Endothelial cell (in vitro differentiated cells): ENCODE data around the gene SMARCA2. TPM values are rescaled to one million over a fixed set of nuclear protein-coding genes. Genes with fewer than 3 reads are reported as not detected.
A peak's percentile ranks its signal among the peaks of the same experiment; 100 is the strongest.

Experiments used
- DNase-seq: peaks from one replicate; pipeline ENCODE4 v3.0.0; 2021; ENCODE audit warnings: low spot score
- H3K27ac Mint-ChIP-seq: one replicate; pipeline ENCODE4 v1.8.0; 2021; ENCODE audit warnings: mixed read lengths, inconsistent platforms; ENCODE audit not compliant: unreplicated experiment
- H3K27me3 Mint-ChIP-seq: one replicate; pipeline ENCODE4 v1.8.0; 2021; ENCODE audit warnings: mild to moderate bottlenecking, moderate library complexity, mixed read lengths, inconsistent platforms; ENCODE audit not compliant: unreplicated experiment
- H3K36me3 Mint-ChIP-seq: one replicate; pipeline ENCODE4 v1.8.0; 2021; ENCODE audit warnings: mild to moderate bottlenecking, low read depth, mixed read lengths, inconsistent platforms; ENCODE audit not compliant: unreplicated experiment
- H3K4me1 Mint-ChIP-seq: one replicate; pipeline ENCODE4 v1.8.0; 2021; ENCODE audit warnings: mild to moderate bottlenecking, mixed read lengths, inconsistent platforms; ENCODE audit not compliant: unreplicated experiment
- H3K4me3 Mint-ChIP-seq: one replicate; pipeline ENCODE4 v1.8.0; 2021; ENCODE audit warnings: mild to moderate bottlenecking, mixed read lengths, inconsistent platforms; ENCODE audit not compliant: unreplicated experiment
- H3K9me3 Mint-ChIP-seq: one replicate; pipeline ENCODE4 v1.8.0; 2021; ENCODE audit warnings: mixed read lengths, inconsistent platforms; ENCODE audit not compliant: unreplicated experiment
- long read RNA-seq: library from polyadenylated mRNA; unstranded; transcript quantifications from one replicate; pipeline ENCODE4 v2.0.0, GENCODE V29; 2020; ENCODE audit not compliant: unreplicated experiment
- total RNA-seq: library from RNA; stranded (reverse); fragmentation: NEBNext Ultra II Directional; extraction: Animal tissue kit (Norgen Biotek cat#: 25700); gene quantifications from one replicate; pipeline ENCODE4 v1.2.1, GENCODE V29; 2021; ENCODE audit not compliant: unreplicated experiment
- TF ChIP-seq, protein P1 (sequence below): fragments of 200-600 bp; sonication (generic); IDR thresholded peaks from one replicate; pipeline ENCODE4 v1.5.0; 2021; ENCODE audit warnings: antibody characterized with exemption; ENCODE audit not compliant: unreplicated experiment

SMARCA2 gene
- 43.7 TPM for total RNA-seq
- long read RNA-seq, partial matches to known transcripts, result 1 of 2 reads
- long read RNA-seq, other reads (novel, unspliced or antisense), result 1 of 2 reads

DNA sequence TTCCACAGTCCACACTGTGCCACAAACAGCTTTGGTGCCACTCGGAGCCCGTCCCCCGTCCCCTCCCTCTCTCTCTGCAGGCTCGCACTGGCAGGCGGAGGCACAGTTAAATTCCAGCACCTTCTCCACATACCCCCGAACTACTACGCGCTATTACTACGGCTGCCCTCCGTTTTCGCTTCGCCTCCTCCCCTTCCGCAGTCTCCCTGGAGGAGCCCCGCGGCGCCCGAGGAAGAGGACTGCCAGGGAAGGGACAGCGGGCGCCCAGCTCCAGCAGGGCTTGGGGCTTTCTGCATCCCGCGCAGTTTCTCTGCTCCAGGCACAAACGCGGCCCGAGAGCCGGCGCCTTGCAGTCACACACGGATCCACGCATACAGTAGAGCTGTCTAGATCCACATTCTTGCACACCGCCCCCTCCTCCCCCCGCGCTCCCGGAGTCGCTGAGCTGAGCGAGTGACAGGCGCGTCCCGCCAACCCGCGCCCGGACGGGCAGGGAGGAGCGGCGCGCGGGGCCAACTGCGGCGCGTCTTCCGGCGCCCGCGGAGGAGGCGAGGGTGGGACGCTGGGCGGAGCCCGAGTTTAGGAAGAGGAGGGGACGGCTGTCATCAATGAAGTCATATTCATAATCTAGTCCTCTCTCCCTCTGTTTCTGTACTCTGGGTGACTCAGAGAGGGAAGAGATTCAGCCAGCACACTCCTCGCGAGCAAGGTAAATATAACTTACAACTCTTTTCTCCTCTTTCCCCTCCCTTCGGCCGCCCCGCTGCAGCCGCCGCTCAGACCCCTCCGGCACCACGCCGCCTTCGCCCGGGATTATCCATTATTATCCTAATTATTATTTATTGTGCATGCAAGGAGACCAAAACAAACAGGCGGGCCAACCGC lies at the start of gene SMARCA2:
TSS of gene SMARCA2 (plus strand) at position 652 of the 885 bp plus-strand sequence. CDS start 13,676 bp downstream, outside the sequence.
- TF ChIP-seq, protein P1, sequence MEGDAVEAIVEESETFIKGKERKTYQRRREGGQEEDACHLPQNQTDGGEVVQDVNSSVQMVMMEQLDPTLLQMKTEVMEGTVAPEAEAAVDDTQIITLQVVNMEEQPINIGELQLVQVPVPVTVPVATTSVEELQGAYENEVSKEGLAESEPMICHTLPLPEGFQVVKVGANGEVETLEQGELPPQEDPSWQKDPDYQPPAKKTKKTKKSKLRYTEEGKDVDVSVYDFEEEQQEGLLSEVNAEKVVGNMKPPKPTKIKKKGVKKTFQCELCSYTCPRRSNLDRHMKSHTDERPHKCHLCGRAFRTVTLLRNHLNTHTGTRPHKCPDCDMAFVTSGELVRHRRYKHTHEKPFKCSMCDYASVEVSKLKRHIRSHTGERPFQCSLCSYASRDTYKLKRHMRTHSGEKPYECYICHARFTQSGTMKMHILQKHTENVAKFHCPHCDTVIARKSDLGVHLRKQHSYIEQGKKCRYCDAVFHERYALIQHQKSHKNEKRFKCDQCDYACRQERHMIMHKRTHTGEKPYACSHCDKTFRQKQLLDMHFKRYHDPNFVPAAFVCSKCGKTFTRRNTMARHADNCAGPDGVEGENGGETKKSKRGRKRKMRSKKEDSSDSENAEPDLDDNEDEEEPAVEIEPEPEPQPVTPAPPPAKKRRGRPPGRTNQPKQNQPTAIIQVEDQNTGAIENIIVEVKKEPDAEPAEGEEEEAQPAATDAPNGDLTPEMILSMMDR, result no peak
- Mint-ChIP-seq H3K4me1 (peaks cover 22% of the 10 kb centered on the region), H3K9me3 (no peaks in the 10 kb centered on the region), H3K36me3 (no peaks in the 10 kb centered on the region), H3K4me3 (peak within 1 kb of the TSS; percentile 96), H3K27me3 (peaks cover 14% of the 10 kb centered on the region), H3K27ac (peak within 1 kb of the TSS; percentile 57)
- peak; percentile 90 for DNase-seq

GRCh38 chr9:1966725-1967366 lies 48.3 kb upstream of the SMARCA2 start:
- Mint-ChIP-seq H3K4me3 (no peak overlapping the region), H3K27me3 (no peaks in the 10 kb centered on the region), H3K27ac (no peak overlapping the region), H3K9me3 (peaks cover 3% of the 10 kb centered on the region), H3K36me3 (peaks cover 4% of the 10 kb centered on the region), H3K4me1 (no peaks in the 10 kb centered on the region)
- TF ChIP-seq, protein P1, result no peak
- no peak for DNase-seq

- Mint-ChIP-seq H3K4me1 (no peaks in the 10 kb centered on the region), H3K4me3 (no peak overlapping the region), H3K9me3 (peaks cover 11% of the 10 kb centered on the region), H3K27me3 (no peaks in the 10 kb centered on the region), H3K36me3 (peaks cover 4% of the 10 kb centered on the region), H3K27ac (no peak overlapping the region)
- DNase-seq, result no peak
- TF ChIP-seq, protein P1, result no peak
Measured at GRCh38 chr9:1969160-1969559, 46.0 kb upstream of the SMARCA2 start.

GRCh38 chr9:1969898-1970297 lies 45.2 kb upstream of the SMARCA2 start:
- Mint-ChIP-seq H3K4me1 (no peaks in the 10 kb centered on the region), H3K9me3 (peaks cover 11% of the 10 kb centered on the region), H3K27me3 (peaks cover 1% of the 10 kb centered on the region), H3K36me3 (peaks cover 4% of the 10 kb centered on the region), H3K4me3 (no peak overlapping the region), H3K27ac (no peak overlapping the region)
- TF ChIP-seq, protein P1, result no peak
- DNase-seq, result no peak
